ENCODE measurements around the gene MAP3K5. TPM values are rescaled to one million over a fixed set of nuclear protein-coding genes. Genes with fewer than 3 reads are reported as not detected.

MAP3K5 gene
- total and polyA plus RNA-seq, 9 of the 15 experiments (the other 6 are each of a cell fraction or from before 2014, with no cell fraction given) = 2.2 to 13.0 (median 9.9) TPM

DNA sequence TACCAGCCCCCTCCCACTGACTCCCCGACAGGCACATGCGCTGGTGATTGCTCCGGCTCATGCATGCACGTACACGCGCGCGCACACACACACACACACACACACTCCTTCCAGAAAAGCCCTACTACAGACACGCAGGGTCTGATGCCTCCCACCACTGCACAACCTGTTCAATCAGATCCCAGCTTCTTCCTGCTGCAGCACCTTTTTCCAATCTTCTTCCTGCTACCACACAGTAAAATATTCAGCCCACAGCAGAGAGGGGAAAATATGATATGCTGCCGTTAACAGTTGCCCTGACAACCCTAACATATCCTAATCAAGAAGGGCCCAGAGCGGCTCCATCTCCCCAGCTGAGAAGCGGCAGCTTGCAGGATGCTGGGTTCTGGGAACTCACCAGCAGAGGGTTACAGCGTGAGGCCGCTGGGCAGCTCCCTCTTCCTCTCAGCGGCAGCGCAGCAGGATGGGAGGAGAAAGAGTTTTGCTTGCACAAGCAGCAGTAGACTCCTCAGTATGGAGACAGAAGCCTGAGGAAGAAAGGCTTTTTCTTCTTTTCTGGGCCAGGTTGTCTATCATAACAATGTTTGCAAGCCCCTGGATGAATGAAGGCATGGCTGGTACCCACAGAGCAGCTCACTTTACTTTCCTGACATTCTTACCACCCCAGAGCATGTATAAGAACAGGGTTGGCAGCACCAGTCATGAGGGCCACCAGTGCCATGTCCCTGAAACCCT is 265.9 kb downstream of the MAP3K5 start (continued):
- TF ChIP-seq, protein P1, sequence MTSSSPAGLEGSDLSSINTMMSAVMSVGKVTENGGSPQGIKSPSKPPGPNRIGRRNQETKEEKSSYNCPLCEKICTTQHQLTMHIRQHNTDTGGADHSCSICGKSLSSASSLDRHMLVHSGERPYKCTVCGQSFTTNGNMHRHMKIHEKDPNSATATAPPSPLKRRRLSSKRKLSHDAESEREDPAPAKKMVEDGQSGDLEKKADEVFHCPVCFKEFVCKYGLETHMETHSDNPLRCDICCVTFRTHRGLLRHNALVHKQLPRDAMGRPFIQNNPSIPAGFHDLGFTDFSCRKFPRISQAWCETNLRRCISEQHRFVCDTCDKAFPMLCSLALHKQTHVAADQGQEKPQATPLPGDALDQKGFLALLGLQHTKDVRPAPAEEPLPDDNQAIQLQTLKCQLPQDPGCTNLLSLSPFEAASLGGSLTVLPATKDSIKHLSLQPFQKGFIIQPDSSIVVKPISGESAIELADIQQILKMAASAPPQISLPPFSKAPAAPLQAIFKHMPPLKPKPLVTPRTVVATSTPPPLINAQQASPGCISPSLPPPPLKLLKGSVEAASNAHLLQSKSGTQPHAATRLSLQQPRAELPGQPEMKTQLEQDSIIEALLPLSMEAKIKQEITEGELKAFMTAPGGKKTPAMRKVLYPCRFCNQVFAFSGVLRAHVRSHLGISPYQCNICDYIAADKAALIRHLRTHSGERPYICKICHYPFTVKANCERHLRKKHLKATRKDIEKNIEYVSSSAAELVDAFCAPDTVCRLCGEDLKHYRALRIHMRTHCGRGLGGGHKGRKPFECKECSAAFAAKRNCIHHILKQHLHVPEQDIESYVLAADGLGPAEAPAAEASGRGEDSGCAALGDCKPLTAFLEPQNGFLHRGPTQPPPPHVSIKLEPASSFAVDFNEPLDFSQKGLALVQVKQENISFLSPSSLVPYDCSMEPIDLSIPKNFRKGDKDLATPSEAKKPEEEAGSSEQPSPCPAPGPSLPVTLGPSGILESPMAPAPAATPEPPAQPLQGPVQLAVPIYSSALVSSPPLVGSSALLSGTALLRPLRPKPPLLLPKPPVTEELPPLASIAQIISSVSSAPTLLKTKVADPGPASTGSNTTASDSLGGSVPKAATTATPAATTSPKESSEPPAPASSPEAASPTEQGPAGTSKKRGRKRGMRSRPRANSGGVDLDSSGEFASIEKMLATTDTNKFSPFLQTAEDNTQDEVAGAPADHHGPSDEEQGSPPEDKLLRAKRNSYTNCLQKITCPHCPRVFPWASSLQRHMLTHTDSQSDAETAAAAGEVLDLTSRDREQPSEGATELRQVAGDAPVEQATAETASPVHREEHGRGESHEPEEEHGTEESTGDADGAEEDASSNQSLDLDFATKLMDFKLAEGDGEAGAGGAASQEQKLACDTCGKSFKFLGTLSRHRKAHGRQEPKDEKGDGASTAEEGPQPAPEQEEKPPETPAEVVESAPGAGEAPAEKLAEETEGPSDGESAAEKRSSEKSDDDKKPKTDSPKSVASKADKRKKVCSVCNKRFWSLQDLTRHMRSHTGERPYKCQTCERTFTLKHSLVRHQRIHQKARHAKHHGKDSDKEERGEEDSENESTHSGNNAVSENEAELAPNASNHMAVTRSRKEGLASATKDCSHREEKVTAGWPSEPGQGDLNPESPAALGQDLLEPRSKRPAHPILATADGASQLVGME (CRISPR knock-in tag; IDR thresholded peaks at IDR 0.05) = 0 out of 2 replicates have a peak, but pooled peaks have one; percentile 79
- TF ChIP-seq, protein P2, sequence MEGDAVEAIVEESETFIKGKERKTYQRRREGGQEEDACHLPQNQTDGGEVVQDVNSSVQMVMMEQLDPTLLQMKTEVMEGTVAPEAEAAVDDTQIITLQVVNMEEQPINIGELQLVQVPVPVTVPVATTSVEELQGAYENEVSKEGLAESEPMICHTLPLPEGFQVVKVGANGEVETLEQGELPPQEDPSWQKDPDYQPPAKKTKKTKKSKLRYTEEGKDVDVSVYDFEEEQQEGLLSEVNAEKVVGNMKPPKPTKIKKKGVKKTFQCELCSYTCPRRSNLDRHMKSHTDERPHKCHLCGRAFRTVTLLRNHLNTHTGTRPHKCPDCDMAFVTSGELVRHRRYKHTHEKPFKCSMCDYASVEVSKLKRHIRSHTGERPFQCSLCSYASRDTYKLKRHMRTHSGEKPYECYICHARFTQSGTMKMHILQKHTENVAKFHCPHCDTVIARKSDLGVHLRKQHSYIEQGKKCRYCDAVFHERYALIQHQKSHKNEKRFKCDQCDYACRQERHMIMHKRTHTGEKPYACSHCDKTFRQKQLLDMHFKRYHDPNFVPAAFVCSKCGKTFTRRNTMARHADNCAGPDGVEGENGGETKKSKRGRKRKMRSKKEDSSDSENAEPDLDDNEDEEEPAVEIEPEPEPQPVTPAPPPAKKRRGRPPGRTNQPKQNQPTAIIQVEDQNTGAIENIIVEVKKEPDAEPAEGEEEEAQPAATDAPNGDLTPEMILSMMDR (IDR thresholded peaks at IDR 0.05 in 2 of 3, conservative IDR thresholded peaks at IDR 0.05 in 1 of 3; ENCODE audit: insufficient read depth in 2 of 3, low read depth in 1 of 3, low read length in 3 of 3) = peak; percentile 17 to 74 (median 47); a peak in 4 of 6 replicates
- TF ChIP-seq RAD21 (CRISPR knock-in tag; conservative IDR thresholded peaks at IDR 0.05 in 1 of 2, IDR thresholded peaks at IDR 0.05 in 1 of 2) (peak; percentile 45 to 57), NR1H2 (CRISPR knock-in tag; IDR thresholded peaks at IDR 0.05) (0 out of 2 replicates have a peak, but pooled peaks have one; percentile 85), MYBL2 (IDR thresholded peaks at IDR 0.05; ENCODE audit: low read depth) (no peak), MYBL2 (CRISPR knock-in tag; IDR thresholded peaks at IDR 0.05; ENCODE audit: borderline replicate concordance) (no peak), ETV5 (CRISPR knock-in tag; IDR thresholded peaks at IDR 0.05; ENCODE audit: low read depth) (0 out of 2 replicates have a peak, but pooled peaks have one; percentile 47), GABPA (tag; conservative IDR thresholded peaks at IDR 0.05; ENCODE audit: low read depth) (0 out of 2 replicates have a peak, but pooled peaks have one; percentile 17), ZFP1 (CRISPR knock-in tag; IDR thresholded peaks at IDR 0.05) (0 out of 2 replicates have a peak, but pooled peaks have one; percentile 25), TAL1 (IDR thresholded peaks at IDR 0.05) (no peak), FIP1L1 (IDR thresholded peaks at IDR 0.05; ENCODE audit: low read depth, low read length, poor library complexity, severe bottlenecking) (no peak), CHD4 (IDR thresholded peaks at IDR 0.05; ENCODE audit: insufficient read depth, insufficient replicate concordance, low read depth, low read length, poor library complexity, severe bottlenecking) (no peak), PHTF2 (CRISPR knock-in tag; IDR thresholded peaks at IDR 0.05) (no peak), TCFL5 (CRISPR knock-in tag; conservative IDR thresholded peaks at IDR 0.05) (no peak), ELF1 (tag; IDR thresholded peaks at IDR 0.05) (no peak), FOXK1 (CRISPR knock-in tag; IDR thresholded peaks at IDR 0.05; ENCODE audit: borderline replicate concordance) (0 out of 2 replicates have a peak, but pooled peaks have one; percentile 36), ZNF324 (CRISPR knock-in tag; IDR thresholded peaks at IDR 0.05) (peak; percentile 40; the same call in 1 of the 2 replicates), SMAD3 (CRISPR knock-in tag; conservative IDR thresholded peaks at IDR 0.05) (0 out of 2 replicates have a peak, but pooled peaks have one; percentile 11), ZNF134 (CRISPR knock-in tag; conservative IDR thresholded peaks at IDR 0.05) (0 out of 2 replicates have a peak, but pooled peaks have one; percentile 24), LARP7 (IDR thresholded peaks at IDR 0.05) (no peak)
